Suppressor macrophage (primary cell): ENCODE results near the gene PFKFB2.

Experiments used
- DNase-seq, 4 experiments: peaks; one replicate each; pipeline ENCODE4 v3.0.0-alpha.2; 2020 to 2022

PFKFB2 gene

DNA sequence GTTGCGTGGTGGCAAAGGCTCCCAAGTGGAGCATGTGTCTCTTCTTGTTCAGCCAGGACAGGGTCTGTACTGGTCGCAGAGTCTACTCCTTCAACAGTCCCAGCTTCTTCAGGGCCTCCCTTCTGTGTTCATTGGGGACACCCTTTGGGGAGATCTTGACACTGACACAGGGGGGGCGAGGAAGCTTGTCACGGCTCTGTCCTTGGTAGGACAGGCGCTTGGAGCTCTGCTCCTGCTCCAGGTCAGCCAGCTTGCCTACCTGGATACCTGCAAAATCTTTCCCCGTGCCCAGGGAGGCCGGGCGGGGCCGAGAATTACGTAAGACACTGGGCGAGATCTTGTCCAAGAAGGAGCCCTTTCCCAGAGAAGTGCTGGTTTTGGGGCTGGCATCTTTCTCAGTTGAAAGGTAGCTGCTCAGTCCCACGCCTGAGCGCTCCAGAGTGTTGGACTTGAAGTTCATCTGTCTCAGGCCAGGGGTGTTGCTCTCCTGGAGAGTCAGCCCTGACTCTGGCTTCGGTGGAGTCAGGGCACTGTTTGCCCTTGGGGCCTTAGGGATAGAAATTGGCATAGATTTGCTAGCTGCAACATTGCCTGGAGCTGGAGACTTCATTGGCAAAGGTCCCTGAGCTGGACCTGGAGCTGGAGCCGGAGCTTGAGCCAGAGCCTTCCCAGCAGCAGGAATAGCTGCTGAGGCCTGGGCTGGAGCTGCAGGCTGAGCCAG, 31.0 kb upstream of the PFKFB2 start:
- no peak for DNase-seq

DNA sequence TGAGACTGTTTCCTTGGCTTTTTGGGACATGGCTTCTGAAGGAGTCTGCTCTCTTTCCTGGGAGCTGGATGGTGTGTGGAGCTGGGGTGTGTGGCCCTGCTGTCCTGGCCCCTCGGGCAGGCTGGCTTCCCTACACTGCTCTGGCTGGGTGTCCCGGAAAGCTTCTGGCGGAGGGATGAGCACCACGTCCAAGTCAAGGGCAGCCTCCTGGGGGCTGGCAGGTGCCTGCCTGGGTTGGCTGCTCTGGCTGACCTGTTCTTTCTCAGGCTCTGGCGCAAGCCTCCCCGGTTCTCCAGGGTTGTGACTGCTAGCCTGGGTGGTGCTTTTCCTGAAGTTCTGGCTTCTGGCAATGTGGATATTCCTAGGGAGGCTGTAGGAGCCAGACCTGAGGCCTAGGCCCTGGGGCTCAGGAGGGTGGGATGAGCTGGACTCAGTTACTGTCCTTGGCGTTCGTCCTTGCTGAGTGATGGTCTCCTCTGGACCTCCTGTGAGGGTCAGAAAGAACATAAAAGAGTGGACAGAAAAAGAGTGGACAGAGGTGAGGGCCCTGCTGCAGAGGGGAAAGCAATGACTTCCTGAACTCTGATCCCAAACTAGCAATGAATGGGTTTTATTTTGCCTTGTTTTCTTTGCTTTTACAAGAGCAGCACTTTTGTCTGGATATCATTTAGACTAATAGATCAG, 29.9 kb upstream of the PFKFB2 start:
- DNase-seq = no peak

DNA sequence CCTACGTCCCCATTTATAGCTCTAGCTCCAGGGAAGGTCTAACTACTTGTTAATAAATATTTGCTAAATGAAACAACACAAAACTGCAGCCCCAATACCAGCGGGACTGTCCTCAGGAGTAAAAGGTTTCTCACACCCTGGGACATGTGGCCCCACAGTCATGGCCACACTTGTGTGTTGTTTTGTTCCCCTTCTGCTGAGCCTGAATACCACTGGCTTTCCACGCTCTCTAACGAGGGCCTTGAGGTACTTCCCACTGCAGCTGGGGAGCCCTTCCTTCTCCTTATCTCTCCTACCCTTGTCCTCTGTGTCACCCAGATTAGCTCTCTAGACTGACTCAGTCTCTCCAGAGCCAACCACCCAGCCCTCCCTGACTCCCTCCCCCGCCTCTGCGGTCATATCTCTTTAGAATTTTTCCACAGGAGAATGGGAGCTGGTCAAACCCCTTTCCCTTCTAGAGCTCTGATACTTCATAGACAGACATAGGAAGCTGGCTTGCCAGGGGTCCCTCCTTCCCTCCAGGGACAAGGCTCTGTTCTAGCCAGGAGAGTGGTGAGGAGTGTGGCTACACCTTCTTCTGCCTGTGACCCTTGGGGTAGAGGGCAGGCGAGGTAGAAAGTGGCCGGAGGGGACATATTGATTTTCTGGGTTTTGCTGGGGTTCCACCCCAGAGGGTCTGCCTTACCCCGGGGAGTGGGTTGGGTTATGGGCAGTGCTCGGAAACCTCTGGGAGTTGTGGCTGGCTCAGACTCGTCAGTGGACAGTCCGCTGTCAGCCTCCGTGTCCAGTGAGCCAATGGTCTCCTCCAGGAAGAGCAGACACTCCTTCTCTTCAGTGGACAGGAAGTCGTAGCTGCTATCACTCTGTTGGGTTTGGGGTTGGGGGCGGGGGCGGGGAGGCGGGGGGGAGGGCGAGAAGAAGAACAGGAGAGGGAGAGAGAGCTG, 28.6 kb upstream of the PFKFB2 start:
- peak; percentile 67 to 86 (median 82) for DNase-seq

- DNase-seq = peak; percentile 53 to 74 (median 70)
Measured at GRCh38 chr1:207025146-207025880, 27.8 kb upstream of the PFKFB2 start.

- peak in 2 of 4 experiments; percentile 27 for DNase-seq
Measured at GRCh38 chr1:207026104-207026534, 27.0 kb upstream of the PFKFB2 start.

DNA sequence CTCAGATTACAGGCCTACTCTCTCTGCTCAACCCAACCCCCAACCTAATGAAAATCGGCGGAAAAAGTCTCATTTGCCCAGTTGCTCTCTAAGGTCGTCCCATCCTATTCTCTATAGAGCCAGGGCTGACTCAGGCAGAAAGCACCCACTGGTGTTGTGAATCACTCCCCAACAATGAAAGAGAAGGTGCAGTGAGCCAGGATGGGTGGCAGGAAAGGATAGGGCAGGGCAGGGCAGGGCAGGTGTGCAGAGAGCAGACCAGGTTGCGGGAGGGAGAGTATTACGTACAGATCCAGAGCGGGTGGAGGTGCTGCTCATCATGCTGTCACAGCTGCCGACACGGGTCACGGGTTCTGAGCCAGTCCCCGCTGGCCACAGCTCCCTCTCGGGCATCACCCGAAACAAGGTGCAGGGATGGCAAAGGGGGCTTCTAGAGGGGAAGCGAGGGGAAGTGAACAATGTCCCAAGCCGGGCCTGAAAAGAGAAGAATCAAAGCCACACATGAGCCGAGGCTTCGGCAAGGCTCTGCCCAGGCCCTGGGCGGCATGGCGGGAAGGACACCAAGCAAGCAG, 25.8 kb upstream of the PFKFB2 start:
- no peak for DNase-seq

DNA sequence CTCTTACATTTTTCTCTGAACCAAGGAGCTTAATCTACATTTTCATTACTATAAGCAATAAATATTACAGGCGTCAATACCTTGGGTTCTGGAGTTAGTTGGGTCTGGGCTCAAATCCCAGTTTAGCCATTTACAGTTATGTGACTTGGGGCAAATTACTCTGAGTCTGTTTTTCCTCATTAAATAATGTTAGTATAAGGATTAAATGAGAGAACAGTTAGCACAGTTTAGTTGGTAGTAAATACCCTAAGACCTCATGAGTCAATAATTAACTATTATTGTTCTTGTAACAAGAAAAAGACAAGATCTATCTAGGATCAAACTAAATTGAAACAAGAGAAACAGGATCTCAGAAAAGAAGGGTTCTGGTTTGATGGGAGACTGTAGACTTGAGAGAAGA, 25.2 kb upstream of the PFKFB2 start:
- no peak for DNase-seq

DNA sequence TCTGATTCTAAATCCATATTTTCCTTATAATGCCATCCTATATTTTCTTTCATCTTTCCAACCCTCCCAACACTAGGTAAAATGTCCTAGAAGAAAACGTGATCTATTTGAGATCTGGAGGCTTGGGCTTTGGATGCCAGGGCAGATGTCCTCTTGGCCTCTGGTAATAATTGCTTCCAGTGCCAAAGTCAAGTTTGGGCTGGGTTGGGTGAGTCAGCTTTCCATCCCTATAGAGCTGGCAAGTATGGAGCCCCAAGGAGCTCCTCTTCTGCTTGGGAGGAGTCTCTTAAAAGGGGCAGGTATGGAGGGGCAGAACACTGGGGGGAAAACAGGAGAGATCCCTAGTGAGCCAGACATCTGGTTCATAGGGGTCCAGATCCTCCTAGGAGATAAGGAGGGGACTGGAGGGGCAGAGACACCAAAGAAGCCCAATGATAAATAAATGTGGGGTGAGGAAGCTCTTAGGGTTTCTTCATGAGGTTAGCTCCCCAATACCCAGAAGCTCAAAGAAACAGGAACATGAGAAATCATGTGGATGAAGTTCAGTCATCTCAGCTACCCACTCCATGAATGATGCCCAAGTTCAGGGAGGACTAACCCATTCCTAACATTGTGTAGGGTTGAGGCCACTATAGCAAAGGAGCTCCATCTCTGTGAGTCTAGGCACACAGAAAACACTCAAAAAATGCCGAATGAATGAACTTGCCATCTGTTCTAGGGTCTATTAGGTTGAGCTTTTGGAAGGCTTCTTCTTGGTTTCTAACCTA, 24.0 kb upstream of the PFKFB2 start:
- DNase-seq = peak; percentile 51 to 83 (median 72)

GRCh38 chr1:207029701-207030521, 23.2 kb upstream of the PFKFB2 start:
- no peak for DNase-seq

- DNase-seq = no peak
Measured at GRCh38 chr1:207030522-207031009, 22.5 kb upstream of the PFKFB2 start.

- DNase-seq = no peak
Measured at GRCh38 chr1:207031016-207031415, 22.1 kb upstream of the PFKFB2 start.

GRCh38 chr1:207031632-207032264, 21.3 kb upstream of the PFKFB2 start:
- no peak for DNase-seq

DNA sequence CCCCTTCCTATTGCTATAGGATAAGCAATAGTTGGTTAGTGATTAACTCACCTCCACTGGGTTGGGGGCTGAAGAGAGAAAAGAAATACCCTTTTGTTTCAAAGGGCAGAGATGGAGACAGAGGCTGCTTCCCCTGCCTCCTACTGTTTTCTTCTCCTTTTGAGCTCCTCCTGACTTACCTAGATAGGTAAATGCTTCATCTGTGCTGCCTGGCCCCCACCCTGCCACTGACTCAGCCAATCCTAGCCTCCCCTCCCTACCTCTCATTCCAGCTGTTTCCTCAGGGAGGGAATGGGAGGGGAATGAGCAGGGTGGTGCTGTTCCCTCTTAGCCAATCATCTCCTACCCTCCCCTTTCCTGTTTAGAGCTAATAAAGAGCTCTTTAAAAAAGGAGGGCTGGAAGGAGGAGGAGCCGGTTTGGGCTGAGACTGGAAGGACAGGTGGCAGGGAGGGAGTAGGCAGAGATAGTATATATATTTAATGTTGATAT, 20.5 kb upstream of the PFKFB2 start, which contains the start of gene C1orf116:
TSS of gene C1orf116 (minus strand) at position 229 of the 490 bp plus-strand sequence. CDS start 5,158 bp downstream, outside the sequence.
- no peak for DNase-seq

GRCh38 chr1:207033302-207033701, 19.8 kb upstream of the PFKFB2 start:
- DNase-seq = no peak

GRCh38 chr1:207034208-207034607, 18.9 kb upstream of the PFKFB2 start:
- DNase-seq = peak in 2 of 4 experiments; percentile 29 to 44

GRCh38 chr1:207034998-207035397, 18.1 kb upstream of the PFKFB2 start:
- DNase-seq = peak in 2 of 4 experiments; percentile 19 to 43

- no peak for DNase-seq
Measured at GRCh38 chr1:207035877-207036551, 17.1 kb upstream of the PFKFB2 start.

GRCh38 chr1:207036865-207037264, 16.2 kb upstream of the PFKFB2 start:
- no peak for DNase-seq
